Stimulated activated CD8-positive, alpha-beta memory T cell treated with anti-CD3 and anti-CD28 coated beads, Interleukin-2, amount 100 ng/mL, for 48 hours (primary cell): Measurements from ENCODE around the gene CHTF18.
"Not testable (repeated sequence)": the region's sequence is repeated elsewhere in the genome, so short reads cannot be mapped to it uniquely, and the experiment has no call there.

ENCODE experiments used
- DNase-seq, 2 donors: peaks; one replicate each; pipeline ENCODE4 v3.0.0-alpha.2; 2020; ENCODE audit warnings: low read depth in 2 of 2

The CHTF18 gene

GRCh38 chr16:776298-776697 is 12.1 kb upstream of the CHTF18 start:
- not testable (repeated sequence) for DNase-seq

GRCh38 chr16:776824-777223 is 11.6 kb upstream of the CHTF18 start:
- no peak for DNase-seq

- no peak for DNase-seq
Observed at GRCh38 chr16:777826-778225, 10.6 kb upstream of the CHTF18 start.

GRCh38 chr16:778447-778846 is 10.0 kb upstream of the CHTF18 start:
- DNase-seq = no peak

GRCh38 chr16:778909-779527 is 9.4 kb upstream of the CHTF18 start:
- no peak for DNase-seq

- no peak for DNase-seq
Observed at GRCh38 chr16:779561-779960, 8.9 kb upstream of the CHTF18 start.

GRCh38 chr16:780296-780695 is 8.1 kb upstream of the CHTF18 start:
- DNase-seq = no peak

- DNase-seq = no peak
Observed at GRCh38 chr16:781346-782010, 6.9 kb upstream of the CHTF18 start.

- DNase-seq = no peak
Observed at GRCh38 chr16:782258-782657, 6.2 kb upstream of the CHTF18 start.

- no peak for DNase-seq
Observed at GRCh38 chr16:782766-783403, 5.5 kb upstream of the CHTF18 start.

- DNase-seq = no peak
Observed at GRCh38 chr16:783404-784161, 4.8 kb upstream of the CHTF18 start.

GRCh38 chr16:784431-784830 is 4.0 kb upstream of the CHTF18 start:
- DNase-seq = no peak

GRCh38 chr16:785563-786535 is 2.6 kb upstream of the CHTF18 start:
- peak; percentile 65 to 75 for DNase-seq

- no peak for DNase-seq
Observed at GRCh38 chr16:787321-787966, 976 bp upstream of the CHTF18 start.

- no peak for DNase-seq
Observed at GRCh38 chr16:787978-788398, 432 bp upstream of the CHTF18 start, which contains the start of gene RPUSD1. Gene RPUSD1 (minus strand): TSS chr16:788381. CDS start chr16:787737, 644 bp downstream.

GRCh38 chr16:789191-789850 is 901 bp downstream of the CHTF18 start:
- DNase-seq = no peak

GRCh38 chr16:790086-790485 is 1.7 kb downstream of the CHTF18 start:
- DNase-seq = no peak

GRCh38 chr16:791131-791530 is 2.7 kb downstream of the CHTF18 start:
- DNase-seq = no peak

GRCh38 chr16:792221-792995 is 4.0 kb downstream of the CHTF18 start:
- DNase-seq = no peak
